Gastrocnemius medialis (tissue), 4 donors: Measurements from ENCODE around the gene PARP8.

Experiments
- POLR2A ChIP-seq, 2 donors: fragments of 450-650 bp; IDR thresholded peaks; one replicate each; pipeline ENCODE4 v1.6.1; 2017; ENCODE audit warnings: antibody characterized with exemption in 2 of 2, mild to moderate bottlenecking in 2 of 2, moderate library complexity in 2 of 2
- TF ChIP-seq, protein P1 (sequence below), 5 experiments: fragments of 450-650 bp in 3 of 5; fragments of 200-600 bp in 2 of 5; sonication (generic) in 2 of 5; IDR thresholded peaks in 4 of 5; conservative IDR thresholded peaks in 1 of 5; 1 replicate in 4 of 5; 2 replicates in 1 of 5; pipeline ENCODE4 v1.5.1; 2016 to 2019; ENCODE audit warnings: antibody characterized with exemption in 5 of 5, mild to moderate bottlenecking in 3 of 5, moderate library complexity in 3 of 5

DNA sequence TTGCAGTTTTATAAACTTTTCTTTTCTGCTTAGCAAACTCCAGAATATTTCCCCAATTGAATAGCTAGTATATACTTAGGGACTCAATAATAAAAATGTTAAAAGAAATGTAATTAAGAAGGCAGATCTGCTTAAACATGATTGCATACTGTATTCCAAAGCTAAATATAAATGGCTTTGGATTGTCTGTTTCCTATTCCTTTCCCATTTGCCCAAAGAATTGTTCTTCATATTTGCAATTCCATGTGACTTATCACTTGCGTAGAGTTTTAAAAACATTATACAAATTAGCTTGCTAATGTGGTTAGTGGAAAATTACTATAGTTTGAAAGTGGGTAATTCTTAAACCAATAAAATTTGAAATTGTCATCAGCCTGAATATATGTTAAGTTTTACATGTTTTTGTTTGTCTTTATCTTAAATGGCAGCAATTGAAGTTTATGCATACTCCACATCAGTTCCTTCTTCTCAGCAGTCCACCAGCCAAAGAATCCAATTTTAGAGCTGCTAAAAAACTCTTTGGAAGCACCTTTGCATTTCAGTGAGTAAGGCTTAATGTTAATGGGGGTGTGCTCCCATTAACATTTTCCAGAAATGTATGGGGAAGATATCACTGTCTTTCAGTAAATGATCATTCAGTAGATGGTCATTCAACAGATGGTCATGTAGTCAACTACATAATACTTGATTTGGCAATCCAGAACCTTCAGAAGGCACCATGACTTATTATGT, 161.2 kb downstream of the PARP8 start:
- TF ChIP-seq, protein P1, sequence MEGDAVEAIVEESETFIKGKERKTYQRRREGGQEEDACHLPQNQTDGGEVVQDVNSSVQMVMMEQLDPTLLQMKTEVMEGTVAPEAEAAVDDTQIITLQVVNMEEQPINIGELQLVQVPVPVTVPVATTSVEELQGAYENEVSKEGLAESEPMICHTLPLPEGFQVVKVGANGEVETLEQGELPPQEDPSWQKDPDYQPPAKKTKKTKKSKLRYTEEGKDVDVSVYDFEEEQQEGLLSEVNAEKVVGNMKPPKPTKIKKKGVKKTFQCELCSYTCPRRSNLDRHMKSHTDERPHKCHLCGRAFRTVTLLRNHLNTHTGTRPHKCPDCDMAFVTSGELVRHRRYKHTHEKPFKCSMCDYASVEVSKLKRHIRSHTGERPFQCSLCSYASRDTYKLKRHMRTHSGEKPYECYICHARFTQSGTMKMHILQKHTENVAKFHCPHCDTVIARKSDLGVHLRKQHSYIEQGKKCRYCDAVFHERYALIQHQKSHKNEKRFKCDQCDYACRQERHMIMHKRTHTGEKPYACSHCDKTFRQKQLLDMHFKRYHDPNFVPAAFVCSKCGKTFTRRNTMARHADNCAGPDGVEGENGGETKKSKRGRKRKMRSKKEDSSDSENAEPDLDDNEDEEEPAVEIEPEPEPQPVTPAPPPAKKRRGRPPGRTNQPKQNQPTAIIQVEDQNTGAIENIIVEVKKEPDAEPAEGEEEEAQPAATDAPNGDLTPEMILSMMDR (IDR thresholded peaks at IDR 0.05 in 4 of 5, conservative IDR thresholded peaks at IDR 0.05 in 1 of 5), result no peak
- no peak for TF ChIP-seq POLR2A (IDR thresholded peaks at IDR 0.05)
